ENCODE data around the gene NFATC2. TPM values are rescaled to one million over a fixed set of nuclear protein-coding genes. Genes with fewer than 3 reads are reported as not detected.
A peak's percentile ranks its signal among the peaks of the same experiment; 100 is the strongest.
"Not testable (repeated sequence)": the region's sequence is repeated elsewhere in the genome, so short reads cannot be mapped to it uniquely, and the experiment has no call there.

NFATC2 gene
- total RNA-seq, 1 donor: 0.36 TPM

GRCh38 chr20:51569815-51570738 is 27.6 kb upstream of the NFATC2 start:
- no peak for DNase-seq (ENCODE audit: low read depth)
- no peak overlapping the region for H3K4me3 ChIP-seq (ENCODE audit: low read depth, low read length)
- no peak for TF ChIP-seq CTCF (IDR thresholded peaks at IDR 0.05; ENCODE audit: insufficient read depth, low read length)

- not testable (repeated sequence) for DNase-seq (ENCODE audit: low read depth); H3K4me3 ChIP-seq (ENCODE audit: low read depth, low read length)
Measured at GRCh38 chr20:51568533-51568932, 26.0 kb upstream of the NFATC2 start.

GRCh38 chr20:51567622-51568021 is 25.1 kb upstream of the NFATC2 start:
- DNase-seq (ENCODE audit: low read depth): no peak
- no peak for TF ChIP-seq CTCF (IDR thresholded peaks at IDR 0.05; ENCODE audit: insufficient read depth, low read length)
- no peak overlapping the region for H3K4me3 ChIP-seq (ENCODE audit: low read depth, low read length)

GRCh38 chr20:51566594-51566993 is 24.1 kb upstream of the NFATC2 start:
- no peak overlapping the region for H3K4me3 ChIP-seq (ENCODE audit: low read depth, low read length)
- DNase-seq (ENCODE audit: low read depth): no peak
- TF ChIP-seq CTCF (IDR thresholded peaks at IDR 0.05; ENCODE audit: insufficient read depth, low read length): no peak

- DNase-seq (ENCODE audit: low read depth): peak; percentile 61
- peak overlapping the region; percentile 25 for H3K4me3 ChIP-seq (ENCODE audit: low read depth, low read length)
- TF ChIP-seq CTCF (IDR thresholded peaks at IDR 0.05; ENCODE audit: insufficient read depth, low read length): no peak
Measured at GRCh38 chr20:51565298-51566144, 23.0 kb upstream of the NFATC2 start.

- no peak for TF ChIP-seq CTCF (IDR thresholded peaks at IDR 0.05; ENCODE audit: insufficient read depth, low read length)
- H3K4me3 ChIP-seq (ENCODE audit: low read depth, low read length): peak overlapping the region; percentile 68
- DNase-seq (ENCODE audit: low read depth): peak; percentile 87
Measured at GRCh38 chr20:51563486-51564332, 21.2 kb upstream of the NFATC2 start.
